GM21447 (cell line): ENCODE data around the gene FRY.

Experiments
- ATAC-seq: cut with Tn5 transposase; IDR thresholded peaks from one replicate; pipeline ENCODE4 v1.9.1; 2021; ENCODE audit not compliant: unreplicated experiment

FRY gene

DNA sequence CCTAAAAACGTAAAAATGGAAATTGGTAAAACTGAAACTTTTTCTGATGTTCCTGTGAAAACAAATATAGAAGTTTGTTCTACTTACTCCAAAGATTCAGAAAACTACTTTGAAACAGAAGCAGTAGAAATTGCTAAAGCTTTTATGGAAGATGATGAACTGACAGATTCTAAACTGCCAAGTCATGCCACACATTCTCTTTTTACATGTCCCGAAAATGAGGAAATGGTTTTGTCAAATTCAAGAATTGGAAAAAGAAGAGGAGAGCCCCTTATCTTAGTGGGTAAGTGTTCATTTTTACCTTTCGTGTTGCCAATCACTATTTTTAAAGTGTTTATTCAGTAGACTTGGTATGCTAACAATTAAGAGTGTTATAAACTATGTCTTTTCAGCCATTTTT, 309.3 kb downstream of the FRY start:
- no peak for ATAC-seq

DNA sequence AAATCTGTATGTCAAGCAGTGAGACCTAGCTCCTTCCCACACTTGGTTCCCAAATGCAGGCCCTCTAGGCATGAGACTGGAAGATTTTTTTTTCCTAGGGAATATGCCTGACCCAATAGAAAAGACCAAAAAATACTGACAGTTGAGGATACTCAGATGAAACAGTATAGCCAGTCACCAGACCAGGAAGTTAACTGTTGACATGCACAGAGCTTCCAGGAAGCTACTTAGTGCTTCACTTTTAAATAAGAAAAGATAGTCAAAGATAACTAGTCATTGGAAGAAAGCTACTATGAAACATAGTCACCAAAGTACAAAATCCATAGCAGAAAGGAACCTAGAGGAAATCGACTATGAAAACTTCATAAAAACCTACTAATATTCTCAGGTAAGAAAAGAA, 316.1 kb downstream of the FRY start:
- no peak for ATAC-seq
